HG02610 (cell line): ENCODE results near the gene IQCH.
A peak's percentile ranks its signal among the peaks of the same experiment; 100 is the strongest.

Experiments used
- ATAC-seq: cut with Tn5 transposase; IDR thresholded peaks from one replicate; pipeline ENCODE4 v1.9.1; 2021; ENCODE audit warnings: mild to moderate bottlenecking, moderate library complexity; ENCODE audit not compliant: unreplicated experiment

Gene IQCH

DNA sequence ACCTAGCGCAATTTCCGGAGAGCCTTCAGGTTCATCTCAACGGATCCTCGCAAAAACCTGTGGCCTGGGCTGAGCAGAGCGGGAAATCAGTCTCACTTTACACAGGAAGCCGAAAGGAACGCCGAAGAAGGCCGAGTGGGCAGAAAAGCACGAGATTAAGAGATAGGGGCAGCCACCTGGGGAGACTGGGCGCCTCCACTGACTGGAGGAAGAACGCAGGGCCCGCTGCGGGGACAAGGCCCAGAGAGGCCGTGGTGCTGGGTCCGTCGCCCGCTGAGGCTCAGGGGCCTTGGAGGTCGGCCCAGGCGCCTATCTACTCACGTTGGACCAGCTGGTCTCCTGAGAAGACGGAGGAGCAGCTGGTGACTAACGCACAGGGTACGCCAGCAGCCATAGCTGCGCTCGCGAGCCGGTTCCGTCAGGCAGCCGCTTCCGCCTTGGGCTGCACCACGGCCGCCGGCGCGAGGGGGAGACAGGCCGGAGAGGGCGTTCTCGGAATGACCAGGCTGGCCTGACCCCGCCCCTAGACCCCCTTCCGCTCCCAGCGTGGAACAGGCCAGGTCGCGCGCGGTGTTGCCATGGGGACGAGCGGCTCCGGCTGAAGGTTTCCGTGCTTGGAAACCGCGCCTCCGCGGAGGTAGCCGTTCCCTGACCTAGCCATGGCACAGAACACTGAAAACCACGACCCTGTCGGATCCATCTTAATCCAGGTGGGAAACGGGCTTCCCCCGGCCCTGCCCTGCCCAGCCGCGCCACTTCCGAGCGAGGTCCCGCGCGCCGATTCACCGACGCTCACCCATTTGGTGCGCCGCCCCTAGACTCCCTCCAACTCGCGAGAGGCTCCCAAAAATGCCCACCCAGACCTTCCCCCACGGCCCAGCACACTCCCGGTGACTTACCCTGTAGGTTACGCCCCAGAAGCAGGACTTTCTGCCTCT is at the start of gene IQCH, which contains the start of gene AAGAB:
IQCH (plus strand) TSS at position 549 of the 938 bp plus-strand sequence; CDS start at position 660, 111 bp downstream.
AAGAB (minus strand) TSS at position 424 of the 938 bp plus-strand sequence; CDS start at position 394, 30 bp downstream.
- peak; percentile 95 for ATAC-seq

GRCh38 chr15:67207555-67208207 is 46.9 kb upstream of the IQCH start:
- ATAC-seq, result no peak

- no peak for ATAC-seq
Observed at GRCh38 chr15:67208396-67208795, 46.2 kb upstream of the IQCH start.

DNA sequence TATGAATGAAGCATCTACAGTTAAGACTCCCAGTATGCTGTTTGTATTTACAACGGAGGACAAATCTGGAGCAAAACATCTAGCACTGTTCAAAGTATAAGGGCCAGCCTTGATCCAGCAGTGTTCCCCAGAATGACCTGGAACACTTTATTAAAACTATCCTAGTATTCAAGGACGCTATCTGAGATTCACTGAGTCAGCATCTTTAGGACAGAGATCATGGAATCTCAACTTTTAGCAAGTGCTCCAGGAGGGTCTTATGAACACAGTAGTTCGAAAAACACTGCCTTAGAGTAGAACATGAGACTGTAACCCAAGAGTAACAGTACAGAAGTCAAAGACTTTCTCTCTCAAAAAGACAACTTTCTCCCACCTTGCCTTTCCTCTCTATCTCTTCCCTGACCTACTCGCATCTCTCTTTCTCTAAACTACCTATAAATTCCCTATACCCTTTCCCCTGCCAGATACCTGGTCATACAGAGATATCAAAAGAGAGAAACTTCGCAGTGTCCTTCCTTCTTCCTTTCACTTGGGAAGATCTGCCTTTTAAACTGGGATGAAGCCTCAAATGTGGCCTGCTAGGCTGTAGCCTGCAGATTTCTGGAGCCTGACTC is 43.9 kb upstream of the IQCH start:
- no peak for ATAC-seq

DNA sequence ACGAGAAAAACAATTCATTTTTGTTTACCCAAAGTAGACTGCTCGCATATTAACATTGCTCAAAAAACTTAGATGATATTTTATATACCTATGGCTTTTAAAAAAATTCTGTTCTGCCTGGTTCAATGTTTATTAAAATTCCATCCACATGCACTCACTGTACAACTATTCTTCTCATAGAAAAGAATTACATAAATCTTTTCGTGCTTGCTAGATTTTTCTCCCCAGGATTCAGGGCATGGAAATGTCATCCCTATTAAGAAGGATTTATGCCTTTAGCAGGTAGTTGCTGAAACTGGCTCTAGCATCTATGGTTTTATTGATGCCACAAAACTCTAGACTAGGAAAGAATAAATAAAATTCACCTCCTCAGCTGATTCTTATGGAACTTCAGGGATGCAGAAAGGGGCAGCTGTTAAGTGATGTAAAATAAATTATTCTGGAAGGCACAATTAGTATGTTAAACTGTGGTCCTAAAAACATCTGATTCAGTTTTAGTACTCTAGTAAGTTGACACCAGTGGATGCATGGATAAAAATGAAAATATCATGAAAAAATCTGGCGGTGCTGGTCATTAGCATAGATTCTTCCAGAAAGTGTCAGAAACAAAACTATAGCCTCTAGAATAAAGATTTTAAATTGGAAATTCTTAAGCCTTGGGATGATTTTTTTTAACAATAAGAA is 41.8 kb upstream of the IQCH start:
- ATAC-seq, result no peak

- ATAC-seq, result no peak
Observed at GRCh38 chr15:67215102-67215501, 39.5 kb upstream of the IQCH start.

DNA sequence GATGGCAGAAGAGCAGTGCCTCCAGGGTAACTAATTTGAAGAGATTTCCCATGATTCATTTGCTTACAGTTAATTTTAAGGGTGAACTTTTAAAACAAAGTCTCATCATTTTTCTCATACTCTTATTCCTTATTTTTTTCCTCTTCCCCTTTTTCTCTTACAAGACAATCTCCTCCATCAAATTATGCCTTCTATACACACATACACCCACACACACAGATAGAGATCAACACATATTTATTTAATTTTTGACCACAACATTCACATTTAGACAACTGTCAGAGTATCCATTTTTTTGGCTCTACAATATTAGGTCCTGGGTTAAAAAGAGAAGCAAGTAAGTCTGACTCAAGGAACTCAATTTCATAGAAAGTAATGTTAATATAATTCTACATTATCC is 37.7 kb upstream of the IQCH start:
- no peak for ATAC-seq

- no peak for ATAC-seq
Observed at GRCh38 chr15:67218428-67218827, 36.2 kb upstream of the IQCH start.

GRCh38 chr15:67219288-67219687 is 35.3 kb upstream of the IQCH start:
- ATAC-seq, result no peak

DNA sequence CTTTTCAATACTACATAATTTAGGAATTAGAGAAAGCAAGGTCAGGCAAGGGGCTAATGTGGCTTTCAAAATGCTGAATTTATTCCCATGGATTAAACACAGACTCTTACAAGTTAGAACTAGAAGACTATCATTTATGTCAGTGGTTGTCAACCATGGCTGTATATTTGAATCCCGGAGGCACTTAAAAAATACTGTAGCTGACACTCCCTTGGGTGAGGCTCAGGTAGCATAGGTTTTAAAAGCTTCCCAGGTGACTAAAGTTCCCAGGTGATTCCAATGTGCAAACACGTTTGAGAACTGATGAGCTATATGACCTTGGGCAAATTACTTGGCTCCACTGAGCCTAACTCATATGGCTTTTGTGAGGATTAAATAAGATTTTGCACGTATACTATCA is 29.7 kb upstream of the IQCH start:
- ATAC-seq, result no peak

DNA sequence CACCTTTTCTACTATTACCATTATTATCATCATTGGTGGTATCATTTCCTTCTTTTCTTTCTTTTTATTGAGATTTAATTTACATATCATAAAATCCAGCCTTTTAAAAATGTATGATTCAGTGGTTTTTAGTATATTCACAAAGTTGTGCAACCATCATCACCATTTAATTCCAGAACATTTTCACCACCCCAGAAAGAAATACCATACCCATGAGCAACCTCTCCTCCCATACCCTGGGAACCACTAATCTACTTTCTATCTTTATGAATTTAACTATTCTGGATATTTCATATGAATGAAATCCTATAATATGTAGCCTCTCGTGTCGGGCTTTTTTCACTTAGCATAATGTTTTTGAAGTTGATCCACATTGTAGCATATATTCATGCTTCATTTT is 29.2 kb upstream of the IQCH start:
- no peak for ATAC-seq

GRCh38 chr15:67227431-67227830 is 27.2 kb upstream of the IQCH start:
- no peak for ATAC-seq

DNA sequence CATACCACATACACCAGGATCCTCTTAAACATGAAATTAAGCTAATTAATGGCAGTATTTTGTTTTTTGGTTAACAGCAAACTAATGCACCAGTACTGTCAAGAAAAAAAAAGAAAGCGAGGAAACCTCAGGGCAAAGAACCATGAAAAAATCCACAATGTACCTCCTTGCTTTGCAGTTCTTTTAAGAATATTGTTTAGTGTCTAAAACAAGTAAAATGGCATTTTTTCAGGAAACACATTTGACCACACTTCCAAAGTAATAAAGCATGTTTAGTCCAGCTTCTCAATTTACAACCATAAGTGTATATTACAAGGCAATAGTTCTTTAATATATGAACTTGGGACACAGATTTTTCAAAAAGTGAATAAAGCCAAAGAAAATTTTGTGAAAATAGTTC is 26.7 kb upstream of the IQCH start:
- ATAC-seq, result no peak

DNA sequence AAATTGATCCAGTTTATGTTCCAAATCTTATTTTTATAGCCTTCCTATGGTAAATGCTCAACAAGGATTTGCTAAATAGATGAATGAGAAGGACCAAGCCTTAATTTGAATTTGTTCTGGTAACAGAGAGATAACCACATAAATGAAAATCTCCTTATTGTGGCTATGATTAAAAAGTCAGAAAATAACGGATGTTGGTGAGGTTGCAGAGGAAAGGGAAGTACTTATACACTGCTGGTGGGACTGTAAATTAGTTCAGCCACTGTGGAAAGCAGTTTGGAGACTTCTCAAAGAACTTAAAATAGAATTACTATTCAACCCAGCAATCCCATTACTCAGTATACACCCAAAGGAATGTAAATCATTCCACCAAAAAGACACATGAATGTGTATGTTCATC is 26.3 kb upstream of the IQCH start:
- ATAC-seq, result no peak

- ATAC-seq, result no peak
Observed at GRCh38 chr15:67230504-67230903, 24.1 kb upstream of the IQCH start.

- ATAC-seq, result no peak
Observed at GRCh38 chr15:67232591-67232990, 22.0 kb upstream of the IQCH start.

DNA sequence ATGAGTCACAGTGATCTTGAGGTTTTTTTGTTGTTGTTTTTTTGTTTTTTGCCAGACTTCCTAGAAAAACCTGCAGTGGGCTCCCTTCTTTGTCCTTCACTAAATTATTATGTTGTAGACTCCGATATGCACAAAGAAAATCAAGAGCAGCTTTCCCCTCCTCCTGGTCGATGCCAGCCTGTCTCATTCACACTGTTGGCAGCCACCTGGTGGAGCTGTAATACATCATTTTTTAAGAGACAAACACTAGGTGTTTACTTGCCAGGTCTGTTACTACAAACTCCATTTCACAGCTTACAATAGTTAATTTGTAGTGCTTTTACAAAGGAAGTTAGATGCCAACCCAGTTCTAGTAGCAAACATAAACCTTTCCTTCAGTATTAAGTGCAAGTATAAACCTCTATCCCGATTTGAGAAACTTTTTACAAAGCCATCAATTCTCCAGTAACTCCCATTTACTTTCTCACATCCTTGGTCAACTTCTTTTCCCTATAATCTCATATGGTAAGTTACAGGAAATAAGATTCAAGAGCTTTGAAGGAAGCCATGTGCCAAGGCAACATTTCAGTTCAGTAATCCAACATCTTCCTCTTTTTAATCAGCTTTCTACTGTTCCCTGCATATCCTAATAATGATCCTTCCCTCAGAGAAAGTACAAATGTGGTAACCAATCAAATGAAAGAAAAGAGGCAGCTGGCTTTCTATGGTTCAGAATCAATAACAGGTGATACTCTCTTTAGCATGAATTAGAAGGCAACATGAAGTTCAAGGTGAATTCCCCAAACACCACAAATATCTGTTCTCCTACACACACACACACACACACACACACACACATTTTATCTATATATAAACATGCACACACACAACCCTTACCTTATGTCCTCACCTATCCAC is 14.1 kb upstream of the IQCH start:
- peak; percentile 11 for ATAC-seq

DNA sequence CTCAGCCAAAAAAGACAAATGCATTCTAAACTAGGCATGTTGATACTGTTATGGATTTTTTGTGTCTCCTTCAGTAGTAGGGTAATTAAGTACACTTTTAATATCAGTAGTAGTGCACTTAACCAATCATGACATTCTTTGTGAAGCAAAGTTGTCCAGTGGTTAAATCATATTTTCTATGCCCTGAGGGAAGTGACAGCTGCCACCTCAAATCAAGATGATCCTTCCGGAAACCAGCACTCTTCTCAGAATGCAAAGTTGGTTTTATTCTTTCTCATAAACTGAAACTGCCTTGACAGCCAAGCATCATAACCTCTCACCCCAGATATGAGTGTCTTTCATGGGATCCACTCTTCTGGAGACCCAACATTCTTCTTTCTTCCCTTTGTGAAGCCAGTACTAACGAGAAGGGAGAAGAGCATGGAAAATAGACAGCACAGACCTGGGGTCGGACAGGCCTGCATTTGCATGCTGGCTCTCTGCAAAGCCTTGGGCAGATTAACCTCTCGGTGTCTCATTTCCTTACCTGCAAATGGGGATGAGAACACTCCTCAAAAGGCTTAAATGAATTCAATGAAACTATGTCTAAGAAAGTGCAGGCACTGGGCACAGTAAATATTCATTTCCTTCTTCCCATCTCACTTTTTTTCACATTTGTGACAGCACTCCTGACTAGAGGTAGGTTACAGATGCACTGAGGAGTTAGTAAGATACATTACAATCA is 13.3 kb upstream of the IQCH start:
- ATAC-seq, result peak; percentile 90

GRCh38 chr15:67242708-67243111 is 11.9 kb upstream of the IQCH start:
- no peak for ATAC-seq
